Brain pericyte (primary cell): ENCODE data around the gene CTSK.
"Not testable (repeated sequence)": the region's sequence is repeated elsewhere in the genome, so short reads cannot be mapped to it uniquely, and the experiment has no call there.

ENCODE experiments used
- DNase-seq: peaks from one replicate; pipeline ENCODE4 v3.0.0-alpha.2; 2012; ENCODE audit warnings: low read depth, low spot score

The CTSK gene

GRCh38 chr1:150805899-150806298, 2.2 kb downstream of the CTSK start:
- no peak for DNase-seq

GRCh38 chr1:150804671-150805070, 3.4 kb downstream of the CTSK start:
- no peak for DNase-seq

- no peak for DNase-seq
Observed at GRCh38 chr1:150799089-150799488, 9.0 kb downstream of the CTSK start.

GRCh38 chr1:150798525-150798924, 9.5 kb downstream of the CTSK start:
- DNase-seq: no peak

- no peak for DNase-seq
Observed at GRCh38 chr1:150796374-150796773, 11.7 kb downstream of the CTSK start.

- not testable (repeated sequence) for DNase-seq
Observed at GRCh38 chr1:150793778-150794177, 14.3 kb downstream of the CTSK start.

GRCh38 chr1:150793221-150793620, 14.8 kb downstream of the CTSK start:
- no peak for DNase-seq

GRCh38 chr1:150791585-150791984, 16.5 kb downstream of the CTSK start:
- DNase-seq: no peak

GRCh38 chr1:150789396-150789795, 18.7 kb downstream of the CTSK start:
- no peak for DNase-seq

- no peak for DNase-seq
Observed at GRCh38 chr1:150788946-150789345, 19.1 kb downstream of the CTSK start.

GRCh38 chr1:150787455-150787854, 20.6 kb downstream of the CTSK start:
- no peak for DNase-seq

- DNase-seq: no peak
Observed at GRCh38 chr1:150780510-150780909, 27.6 kb downstream of the CTSK start.

GRCh38 chr1:150778409-150778808, 29.7 kb downstream of the CTSK start:
- no peak for DNase-seq

GRCh38 chr1:150777544-150777943, 30.5 kb downstream of the CTSK start:
- no peak for DNase-seq

GRCh38 chr1:150775931-150776505, 32.0 kb downstream of the CTSK start:
- DNase-seq: not testable (repeated sequence)

GRCh38 chr1:150775276-150775675, 32.8 kb downstream of the CTSK start:
- DNase-seq: no peak

GRCh38 chr1:150772326-150772725, 35.7 kb downstream of the CTSK start:
- no peak for DNase-seq

- not testable (repeated sequence) for DNase-seq
Observed at GRCh38 chr1:150767704-150768103, 40.4 kb downstream of the CTSK start.

GRCh38 chr1:150765977-150766301, 42.1 kb downstream of the CTSK start:
- DNase-seq: not testable (repeated sequence)

- no peak for DNase-seq
Observed at GRCh38 chr1:150765296-150765976, 42.6 kb downstream of the CTSK start, which contains the start of gene CTSS. Gene CTSS, minus strand, starts transcription at chr1:150765778. Its CDS starts 1,015 bp downstream, at chr1:150764763.

GRCh38 chr1:150764617-150765101, 43.4 kb downstream of the CTSK start:
- no peak for DNase-seq

- DNase-seq: no peak
Observed at GRCh38 chr1:150763018-150763417, 45.0 kb downstream of the CTSK start.

- no peak for DNase-seq
Observed at GRCh38 chr1:150762552-150762951, 45.5 kb downstream of the CTSK start.
